ENCODE data around the gene SLC41A2. TPM values are rescaled to one million over a fixed set of nuclear protein-coding genes. Genes with fewer than 3 reads are reported as not detected.

Gene SLC41A2
- total and polyA plus RNA-seq, 2 donors (not counting 1 experiment from before 2014, with no cell fraction given) = 12.3 to 22.8 TPM

GRCh38 chr12:104928036-104928745 lies 29.9 kb downstream of the SLC41A2 start:
- TF ChIP-seq CTCF (conservative IDR thresholded peaks at IDR 0.05 in 1 of 2, IDR thresholded peaks at IDR 0.05 in 1 of 2; ENCODE audit: low read depth in 1 of 2, low read length in 2 of 2) (no peak), EZH2 (IDR thresholded peaks at IDR 0.05; ENCODE audit: low read length, missing control alignments) (no peak)
- no peak overlapping the region for H3K27ac ChIP-seq (ENCODE audit: insufficient read depth, low read length)
- no peak for DNase-seq (ENCODE audit: low read depth in 2 of 2)

GRCh38 chr12:104925501-104925900 lies 32.6 kb downstream of the SLC41A2 start:
- Histone ChIP-seq H3K9me3 (ENCODE audit: control insufficient read depth, insufficient read depth, low read depth, low read length) (no peaks in the 10 kb centered on the region), H3K9ac (ENCODE audit: insufficient read depth, low read length) (no peak overlapping the region), H3K79me2 (ENCODE audit: control insufficient read depth, insufficient read depth, low read length) (no peaks in the 10 kb centered on the region)

More at GRCh38 chr12:104928036-104928745, 29.9 kb downstream of the SLC41A2 start:
- Histone ChIP-seq H3K4me1 (ENCODE audit: control insufficient read depth, extremely low read depth, insufficient read depth, low read length) (no peaks in the 10 kb centered on the region), H3K36me3 (ENCODE audit: control insufficient read depth, insufficient read depth, low read length) (no peaks in the 10 kb centered on the region), H3K9ac (ENCODE audit: insufficient read depth, low read length) (no peak overlapping the region), H3K79me2 (ENCODE audit: control insufficient read depth, insufficient read depth, low read length) (no peaks in the 10 kb centered on the region), H4K20me1 (ENCODE audit: control insufficient read depth, extremely low read depth, insufficient read depth, low read length) (no peaks in the 10 kb centered on the region), H2AFZ (ENCODE audit: low read length) (no peak overlapping the region), H3K4me2 (ENCODE audit: extremely low read depth, insufficient read depth, low read length) (no peak overlapping the region), H3K9me3 (ENCODE audit: control insufficient read depth, insufficient read depth, low read depth, low read length) (no peaks in the 10 kb centered on the region), H3K4me3 (replicated peaks in 1 of 4; ENCODE audit: control extremely low read depth in 1 of 4, insufficient read depth in 1 of 4, low read depth in 3 of 4, low read length in 4 of 4) (no peak overlapping the region), H3K27me3 (ENCODE audit: control insufficient read depth, insufficient read depth, low read length) (no peaks in the 10 kb centered on the region)

GRCh38 chr12:104921340-104921739 lies 36.8 kb downstream of the SLC41A2 start:
- DNase-seq (ENCODE audit: low read depth in 2 of 2) = no peak
- H3K27ac ChIP-seq (ENCODE audit: insufficient read depth, low read length) = no peak overlapping the region
- H3K9me3 ChIP-seq (ENCODE audit: control insufficient read depth, insufficient read depth, low read depth, low read length) = no peaks in the 10 kb centered on the region
- no peak overlapping the region for H2AFZ ChIP-seq (ENCODE audit: low read length)
- no peaks in the 10 kb centered on the region for H3K4me1 ChIP-seq (ENCODE audit: control insufficient read depth, extremely low read depth, insufficient read depth, low read length)
- TF ChIP-seq EZH2 (IDR thresholded peaks at IDR 0.05; ENCODE audit: low read length, missing control alignments) (no peak), CTCF (conservative IDR thresholded peaks at IDR 0.05 in 1 of 2, IDR thresholded peaks at IDR 0.05 in 1 of 2; ENCODE audit: low read depth in 1 of 2, low read length in 2 of 2) (no peak)
- no peaks in the 10 kb centered on the region for H3K36me3 ChIP-seq (ENCODE audit: control insufficient read depth, insufficient read depth, low read length)
- H4K20me1 ChIP-seq (ENCODE audit: control insufficient read depth, extremely low read depth, insufficient read depth, low read length) = no peaks in the 10 kb centered on the region
- no peak overlapping the region for H3K4me3 ChIP-seq (replicated peaks in 1 of 4; ENCODE audit: control extremely low read depth in 1 of 4, insufficient read depth in 1 of 4, low read depth in 3 of 4, low read length in 4 of 4)
- no peaks in the 10 kb centered on the region for H3K27me3 ChIP-seq (ENCODE audit: control insufficient read depth, insufficient read depth, low read length)
- H3K4me2 ChIP-seq (ENCODE audit: extremely low read depth, insufficient read depth, low read length) = no peak overlapping the region
- no peaks in the 10 kb centered on the region for H3K79me2 ChIP-seq (ENCODE audit: control insufficient read depth, insufficient read depth, low read length)
- no peak overlapping the region for H3K9ac ChIP-seq (ENCODE audit: insufficient read depth, low read length)

More at GRCh38 chr12:104925501-104925900, 32.6 kb downstream of the SLC41A2 start:
- Histone ChIP-seq H2AFZ (ENCODE audit: low read length) (no peak overlapping the region), H3K27ac (ENCODE audit: insufficient read depth, low read length) (no peak overlapping the region), H3K4me2 (ENCODE audit: extremely low read depth, insufficient read depth, low read length) (no peak overlapping the region), H3K4me3 (replicated peaks in 1 of 4; ENCODE audit: control extremely low read depth in 1 of 4, insufficient read depth in 1 of 4, low read depth in 3 of 4, low read length in 4 of 4) (no peak overlapping the region), H3K36me3 (ENCODE audit: control insufficient read depth, insufficient read depth, low read length) (no peaks in the 10 kb centered on the region), H3K4me1 (ENCODE audit: control insufficient read depth, extremely low read depth, insufficient read depth, low read length) (no peaks in the 10 kb centered on the region), H3K27me3 (ENCODE audit: control insufficient read depth, insufficient read depth, low read length) (no peaks in the 10 kb centered on the region), H4K20me1 (ENCODE audit: control insufficient read depth, extremely low read depth, insufficient read depth, low read length) (no peaks in the 10 kb centered on the region)
- TF ChIP-seq EZH2 (IDR thresholded peaks at IDR 0.05; ENCODE audit: low read length, missing control alignments) (no peak), CTCF (conservative IDR thresholded peaks at IDR 0.05 in 1 of 2, IDR thresholded peaks at IDR 0.05 in 1 of 2; ENCODE audit: low read depth in 1 of 2, low read length in 2 of 2) (no peak)
- DNase-seq (ENCODE audit: low read depth in 2 of 2) = no peak
